ENCODE results near the gene ZCCHC8.
"Not testable (repeated sequence)": the region's sequence is repeated elsewhere in the genome, so short reads cannot be mapped to it uniquely, and the experiment has no call there.

Gene ZCCHC8

GRCh38 chr12:122469856-122470255, 30.9 kb downstream of the ZCCHC8 start:
- DNase-seq, result not testable (repeated sequence)

- DNase-seq, result no peak
Measured at GRCh38 chr12:122467983-122468382, 32.7 kb downstream of the ZCCHC8 start.

- DNase-seq, result not testable (repeated sequence)
Measured at GRCh38 chr12:122464317-122465042, 36.3 kb downstream of the ZCCHC8 start.

GRCh38 chr12:122460641-122461040, 40.1 kb downstream of the ZCCHC8 start:
- DNase-seq, result no peak

GRCh38 chr12:122460061-122460460, 40.7 kb downstream of the ZCCHC8 start:
- no peak for DNase-seq

- DNase-seq, result no peak
Measured at GRCh38 chr12:122459211-122459610, 41.5 kb downstream of the ZCCHC8 start.

GRCh38 chr12:122458105-122459035, 42.4 kb downstream of the ZCCHC8 start:
- DNase-seq, result no peak

GRCh38 chr12:122457627-122458026, 43.1 kb downstream of the ZCCHC8 start:
- no peak for DNase-seq

- no peak for DNase-seq
Measured at GRCh38 chr12:122454739-122455138, 46.0 kb downstream of the ZCCHC8 start.

GRCh38 chr12:122454250-122454721, 46.4 kb downstream of the ZCCHC8 start:
- DNase-seq, result no peak

GRCh38 chr12:122452701-122453285, 47.9 kb downstream of the ZCCHC8 start:
- no peak for DNase-seq

- no peak for DNase-seq
Measured at GRCh38 chr12:122449317-122449716, 51.4 kb downstream of the ZCCHC8 start.

GRCh38 chr12:122447825-122448224, 52.9 kb downstream of the ZCCHC8 start:
- not testable (repeated sequence) for DNase-seq

GRCh38 chr12:122446390-122446789, 54.3 kb downstream of the ZCCHC8 start:
- DNase-seq, result not testable (repeated sequence)

GRCh38 chr12:122444071-122444470, 56.7 kb downstream of the ZCCHC8 start:
- DNase-seq, result not testable (repeated sequence)

GRCh38 chr12:122438822-122439221, 61.9 kb downstream of the ZCCHC8 start:
- DNase-seq, result not testable (repeated sequence)

GRCh38 chr12:122437656-122438121, 63.0 kb downstream of the ZCCHC8 start:
- DNase-seq, result no peak

- no peak for DNase-seq
Measured at GRCh38 chr12:122435186-122435585, 65.5 kb downstream of the ZCCHC8 start.

GRCh38 chr12:122429043-122429442, 71.7 kb downstream of the ZCCHC8 start:
- DNase-seq, result not testable (repeated sequence)

GRCh38 chr12:122427403-122427802, 73.3 kb downstream of the ZCCHC8 start:
- no peak for DNase-seq

- DNase-seq, result peak; percentile 18
Measured at GRCh38 chr12:122423258-122424165, 77.2 kb downstream of the ZCCHC8 start.

GRCh38 chr12:122422730-122423257, 77.9 kb downstream of the ZCCHC8 start:
- DNase-seq, result no peak

Data from NCI-H1930 (cell line).